ENCODE measurements around the gene KLHL22. TPM values are rescaled to one million over a fixed set of nuclear protein-coding genes. Genes with fewer than 3 reads are reported as not detected.

The KLHL22 gene
- total and polyA plus RNA-seq, 2 of the 4 experiments (the other 2 are of a cell fraction): 27.1 to 30.1 TPM

DNA sequence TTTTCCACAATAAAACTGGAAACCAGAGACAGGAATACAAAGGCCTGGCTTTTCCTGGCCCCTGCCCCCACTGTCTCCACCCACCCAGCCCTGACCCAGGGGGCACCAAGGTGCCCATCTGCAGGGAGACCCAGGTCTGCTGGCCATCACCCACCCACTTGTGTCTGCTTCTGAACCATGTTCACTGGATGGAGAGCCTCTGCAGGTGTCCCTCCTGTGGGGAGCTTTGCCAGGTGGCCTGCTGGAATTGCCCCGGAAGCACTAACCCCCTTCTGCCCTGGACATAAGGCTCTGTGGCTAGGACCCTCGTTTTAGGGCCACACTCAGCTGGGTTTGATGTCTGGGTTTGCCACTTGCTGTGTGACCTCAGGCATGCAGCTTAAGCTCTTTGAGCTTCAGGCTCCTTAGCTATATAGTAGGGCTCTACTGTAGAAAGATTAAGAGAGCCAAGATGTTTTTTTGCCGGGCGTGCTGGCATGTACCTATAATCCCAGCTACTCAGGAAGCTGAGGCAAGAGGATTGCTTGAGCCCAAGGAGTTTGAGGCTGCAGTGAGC is 61.8 kb downstream of the KLHL22 start:
- Histone ChIP-seq H3K4me3 (ENCODE audit: insufficient read depth, low read depth, low read length) (no peak overlapping the region), H4K91ac (ENCODE audit: insufficient read depth, low read depth, low read length) (no peak overlapping the region), H3K27ac (ENCODE audit: insufficient read depth, low read length) (no peak overlapping the region), H3K9ac (ENCODE audit: low read depth, low read length) (no peak overlapping the region), H3K23ac (ENCODE audit: low read depth, low read length) (no peak overlapping the region), H3K27me3 (ENCODE audit: control insufficient read depth, insufficient read depth, low read length) (no peaks in the 10 kb centered on the region), H3K4ac (ENCODE audit: low read depth, low read length) (no peak overlapping the region), H2BK120ac (ENCODE audit: low read depth, low read length) (no peak overlapping the region), H2AFZ (replicated peaks; ENCODE audit: low read length, poor library complexity) (no peak overlapping the region), H2AK5ac (ENCODE audit: low read depth, low read length) (no peak overlapping the region), H2BK15ac (ENCODE audit: low read depth, low read length) (no peak overlapping the region), H3K4me2 (ENCODE audit: low read depth, low read length) (no peak overlapping the region), H3K36me3 (ENCODE audit: control insufficient read depth, insufficient read depth, low read length) (peaks cover 24% of the 10 kb centered on the region), H2AK9ac (replicated peaks; ENCODE audit: low read depth, low read length, poor library complexity) (no peak overlapping the region), H3K56ac (ENCODE audit: extremely low read depth, insufficient read depth, low read length) (no peak overlapping the region), H3K18ac (ENCODE audit: low read depth, low read length) (no peak overlapping the region), H2BK20ac (ENCODE audit: low read depth, low read length) (no peak overlapping the region), H3K9me1 (ENCODE audit: insufficient read depth, low read length) (peaks cover 29% of the 10 kb centered on the region), H4K8ac (ENCODE audit: low read depth in 2 of 2, low read length in 2 of 2) (no peak overlapping the region), H3K79me1 (ENCODE audit: low read depth in 1 of 2, low read length in 2 of 2) (peaks cover 19 to 86% of the 10 kb centered on the region in 2 experiments; a peak in 3 of 4 replicates), H3K4me1 (ENCODE audit: control insufficient read depth, insufficient read depth, low read length) (peaks cover 22% of the 10 kb centered on the region), H3K14ac (replicated peaks; ENCODE audit: low read depth, low read length) (no peak overlapping the region), H4K20me1 (ENCODE audit: insufficient read depth, low read length) (peaks cover 79% of the 10 kb centered on the region), H4K5ac (ENCODE audit: low read depth, low read length) (no peak overlapping the region), H2BK5ac (ENCODE audit: low read depth, low read length, poor library complexity, severe bottlenecking) (no peak overlapping the region), H3K9me3 (ENCODE audit: control insufficient read depth, insufficient read depth, low read length) (no peaks in the 10 kb centered on the region)
- POLR2A ChIA-PET (ENCODE audit: unreplicated experiment): no interaction called here
- in situ Hi-C loops (cut with MboI; ENCODE audit: low sequenced_read_pairs): no loop called here
- DNase-seq (no peak), ATAC-seq (ENCODE audit: low read depth) (no peak)
- no peak for TF ChIP-seq RFX5 (IDR thresholded peaks at IDR 0.05; ENCODE audit: low read depth, low read length)
- no peak for TF ChIP-seq CHD1 (IDR thresholded peaks at IDR 0.05; ENCODE audit: low read depth, low read length)
- no peak for TF ChIP-seq BHLHE40 (IDR thresholded peaks at IDR 0.05; ENCODE audit: low read depth, low read length)
- TF ChIP-seq MAZ (IDR thresholded peaks at IDR 0.05; ENCODE audit: borderline replicate concordance, low read depth, low read length): no peak
- no peak for TF ChIP-seq MAFK (IDR thresholded peaks at IDR 0.05; ENCODE audit: low read depth, low read length)
- TF ChIP-seq MXI1 (IDR thresholded peaks at IDR 0.05; ENCODE audit: borderline replicate concordance, low read depth, low read length): no peak
- no peak for TF ChIP-seq CEBPB (IDR thresholded peaks at IDR 0.05; ENCODE audit: low read depth, low read length)
- no peak for TF ChIP-seq USF2 (IDR thresholded peaks at IDR 0.05; ENCODE audit: low read depth, low read length)
- TF ChIP-seq, protein P1, sequence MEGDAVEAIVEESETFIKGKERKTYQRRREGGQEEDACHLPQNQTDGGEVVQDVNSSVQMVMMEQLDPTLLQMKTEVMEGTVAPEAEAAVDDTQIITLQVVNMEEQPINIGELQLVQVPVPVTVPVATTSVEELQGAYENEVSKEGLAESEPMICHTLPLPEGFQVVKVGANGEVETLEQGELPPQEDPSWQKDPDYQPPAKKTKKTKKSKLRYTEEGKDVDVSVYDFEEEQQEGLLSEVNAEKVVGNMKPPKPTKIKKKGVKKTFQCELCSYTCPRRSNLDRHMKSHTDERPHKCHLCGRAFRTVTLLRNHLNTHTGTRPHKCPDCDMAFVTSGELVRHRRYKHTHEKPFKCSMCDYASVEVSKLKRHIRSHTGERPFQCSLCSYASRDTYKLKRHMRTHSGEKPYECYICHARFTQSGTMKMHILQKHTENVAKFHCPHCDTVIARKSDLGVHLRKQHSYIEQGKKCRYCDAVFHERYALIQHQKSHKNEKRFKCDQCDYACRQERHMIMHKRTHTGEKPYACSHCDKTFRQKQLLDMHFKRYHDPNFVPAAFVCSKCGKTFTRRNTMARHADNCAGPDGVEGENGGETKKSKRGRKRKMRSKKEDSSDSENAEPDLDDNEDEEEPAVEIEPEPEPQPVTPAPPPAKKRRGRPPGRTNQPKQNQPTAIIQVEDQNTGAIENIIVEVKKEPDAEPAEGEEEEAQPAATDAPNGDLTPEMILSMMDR (conservative IDR thresholded peaks at IDR 0.05; ENCODE audit: low read depth, low read length): no peak
- no peak for TF ChIP-seq RCOR1 (IDR thresholded peaks at IDR 0.05; ENCODE audit: insufficient replicate concordance, low read length)
- CTCF ChIA-PET: no interaction called here
- no TSS peak for BruUV-seq (replicated peaks)
- dilution Hi-C loops (cut with HindIII; ENCODE audit: low sequenced_read_pairs, unreplicated experiment): no loop called here
- 100% methylated on average over 1 of the region's 4 CpGs; no CpG with 5 or more reads in 1 of the 2 experiments for WGBS, 2 experiments (ENCODE audit: extremely low coverage in 2 of 2, insufficient read length in 1 of 2)
- intact Hi-C loops (cut with micrococcal nuclease): no loop called here

Measured in IMR-90 (cell line).